CD14-positive monocyte (primary cell): Measurements from ENCODE around the gene TPGS1. TPM values are rescaled to one million over a fixed set of nuclear protein-coding genes. Genes with fewer than 3 reads are reported as not detected.
A peak's percentile ranks its signal among the peaks of the same experiment; 100 is the strongest.

Experiments used
- DNase-seq, 3 donors: peaks; one replicate each; pipeline ENCODE4 v3.0.0-alpha.2; 2011 to 2022
- H2AFZ ChIP-seq: 2 replicates; pipeline ENCODE4 v1.6.0; 2012; ENCODE audit warnings: mild to moderate bottlenecking, low read depth, low read length, inconsistent platforms; ENCODE audit not compliant: insufficient read depth, poor library complexity, severe bottlenecking
- H3K27ac ChIP-seq, 2 donors: 1 replicate in 1 of 2; 2 replicates in 1 of 2; pipeline ENCODE4 v1.5.1; 2012 to 2013; ENCODE audit warnings: low read length in 2 of 2, control low read depth in 1 of 2, inconsistent platforms in 1 of 2, low read depth in 1 of 2, mild to moderate bottlenecking in 1 of 2
- H3K27me3 ChIP-seq, 2 donors: one replicate each; pipeline versions ENCODE4 v1.6.0 to v1.6.1; 2011 to 2013; ENCODE audit warnings: low read length in 2 of 2; ENCODE audit not compliant: control insufficient read depth in 2 of 2, insufficient read depth in 2 of 2
- H3K36me3 ChIP-seq, 2 donors: replicated peaks in 1 of 2; 1 replicate in 1 of 2; 2 replicates in 1 of 2; pipeline versions ENCODE4 v1.5.1 to v1.6.1; 2012 to 2013; ENCODE audit warnings: low read length in 2 of 2, control low read depth in 1 of 2, inconsistent platforms in 1 of 2, mild to moderate bottlenecking in 1 of 2; ENCODE audit not compliant: insufficient read depth in 2 of 2, control insufficient read depth in 1 of 2
- H3K4me1 ChIP-seq, 2 donors: 1 replicate in 1 of 2; 2 replicates in 1 of 2; pipeline versions ENCODE4 v1.5.1 to v1.6.1; 2012 to 2013; ENCODE audit warnings: low read length in 2 of 2, control low read depth in 1 of 2, inconsistent platforms in 1 of 2, mild to moderate bottlenecking in 1 of 2, moderate library complexity in 1 of 2; ENCODE audit not compliant: insufficient read depth in 2 of 2, control insufficient read depth in 1 of 2
- H3K4me2 ChIP-seq: replicated peaks from 2 replicates; pipeline ENCODE3; 2012; ENCODE audit warnings: low read length, moderate library complexity, mild to moderate bottlenecking; ENCODE audit not compliant: poor library complexity, severe bottlenecking; ENCODE audit errors: extremely low read depth
- H3K4me3 ChIP-seq, 3 experiments: fragments of 200-600 bp in 1 of 3; sonication (generic) in 1 of 3; replicated peaks in 1 of 3; 1 replicate in 2 of 3; 2 replicates in 1 of 3; pipeline ENCODE4 v1.5.1; 2011 to 2013; ENCODE audit warnings: low read length in 3 of 3, mild to moderate bottlenecking in 3 of 3, control low read depth in 2 of 3, low read depth in 2 of 3, inconsistent platforms in 1 of 3, moderate library complexity in 1 of 3
- H3K79me2 ChIP-seq: 2 replicates; pipeline ENCODE4 v1.6.0; 2012; ENCODE audit warnings: mild to moderate bottlenecking, control low read depth, inconsistent platforms, low read length, moderate library complexity; ENCODE audit not compliant: insufficient read depth
- H3K9ac ChIP-seq: 2 replicates; pipeline ENCODE4 v1.6.0; 2017; ENCODE audit warnings: low read length, mild to moderate bottlenecking; ENCODE audit not compliant: insufficient read depth, poor library complexity, severe bottlenecking
- H3K9me3 ChIP-seq, 2 donors: replicated peaks in 1 of 2; 1 replicate in 1 of 2; 2 replicates in 1 of 2; pipeline versions ENCODE4 v1.5.1 to v1.6.1; 2012 to 2013; ENCODE audit warnings: low read length in 2 of 2, control low read depth in 1 of 2; ENCODE audit not compliant: control insufficient read depth in 1 of 2, insufficient read depth in 1 of 2
- H4K20me1 ChIP-seq: 2 replicates; pipeline ENCODE4 v1.6.0; 2012; ENCODE audit warnings: mild to moderate bottlenecking, low read length, control low read depth, moderate library complexity; ENCODE audit not compliant: insufficient read depth
- H3K27ac Mint-ChIP-seq, 7 donors: one replicate each; pipeline ENCODE4 v1.8.0; 2020; ENCODE audit warnings: mild to moderate bottlenecking in 7 of 7, mixed read lengths in 7 of 7, moderate library complexity in 6 of 7, inconsistent platforms in 2 of 7
- H3K27me3 Mint-ChIP-seq, 3 donors: one replicate each; pipeline ENCODE4 v1.8.0; 2021 to 2022; ENCODE audit warnings: low read depth in 3 of 3, mild to moderate bottlenecking in 3 of 3, mixed read lengths in 3 of 3, moderate library complexity in 3 of 3, inconsistent platforms in 1 of 3
- H3K36me3 Mint-ChIP-seq, 2 donors: one replicate each; pipeline ENCODE4 v1.8.0; 2020; ENCODE audit warnings: mixed read lengths in 2 of 2, inconsistent platforms in 1 of 2, mild to moderate bottlenecking in 1 of 2
- H3K4me1 Mint-ChIP-seq: one replicate; pipeline ENCODE4 v1.8.0; 2020; ENCODE audit warnings: mild to moderate bottlenecking, mixed read lengths
- H3K4me3 Mint-ChIP-seq, 2 donors: one replicate each; pipeline ENCODE4 v1.8.0; 2020; ENCODE audit warnings: mild to moderate bottlenecking in 2 of 2, mixed read lengths in 2 of 2, moderate library complexity in 1 of 2
- H3K9me3 Mint-ChIP-seq, 7 donors: one replicate each; pipeline ENCODE4 v1.8.0; 2020 to 2022; ENCODE audit warnings: mixed read lengths in 7 of 7, mild to moderate bottlenecking in 6 of 7, moderate library complexity in 6 of 7, inconsistent platforms in 2 of 7
- WGBS: methylation state at CpG from one replicate; pipeline ENCODE4 v1.1.5; 2013; ENCODE audit warnings: missing lambda C conversion rate; ENCODE audit not compliant: insufficient coverage; 5-methylcytosine and 5-hydroxymethylcytosine counted together
- intact Hi-C, 2 donors: fragments of 100-400 bp; cut with micrococcal nuclease; formaldehyde crosslinking; loops; one replicate each; pipeline versions ENCODE4 v1.15.0 to v1.15.1; 2023
- polyA minus RNA-seq: library from RNA; depleted of rRNA, polyadenylated mRNA; stranded (reverse); fragments of >200 nt; gene quantifications from 2 replicates; pipeline ENCODE4 v1.2.3, GENCODE V29; 2012
- polyA plus RNA-seq, 3 donors: library from polyadenylated mRNA; depleted of rRNA in 1 of 3; unstranded in 2 of 3; stranded (reverse) in 1 of 3; fragments of 300-500 nt in 2 of 3; fragments of >200 nt in 1 of 3; fragmentation: Illumina TruSeq in 2 of 3; gene quantifications; 1 replicate in 2 of 3; 2 replicates in 1 of 3; pipeline ENCODE4 v1.2.3, GENCODE V29; 2012 to 2021
- total RNA-seq, 12 experiments: library from RNA in 1 of 12; stranded (reverse) in 1 of 12; fragments of 120-200 nt in 1 of 12; gene quantifications; one replicate each; pipeline ENCODE4 v1.2.4 and lab custom pipeline; 2013 to 2026; ENCODE audit warnings: mixed read lengths in 6 of 12, inconsistent platforms in 1 of 12
- TF ChIP-seq, protein P1 (sequence below): fragments of 200-600 bp; IDR thresholded peaks from one replicate; pipeline ENCODE4 v1.8.0; 2022; ENCODE audit warnings: antibody characterized with exemption, mild to moderate bottlenecking

TPGS1 gene, protein sequence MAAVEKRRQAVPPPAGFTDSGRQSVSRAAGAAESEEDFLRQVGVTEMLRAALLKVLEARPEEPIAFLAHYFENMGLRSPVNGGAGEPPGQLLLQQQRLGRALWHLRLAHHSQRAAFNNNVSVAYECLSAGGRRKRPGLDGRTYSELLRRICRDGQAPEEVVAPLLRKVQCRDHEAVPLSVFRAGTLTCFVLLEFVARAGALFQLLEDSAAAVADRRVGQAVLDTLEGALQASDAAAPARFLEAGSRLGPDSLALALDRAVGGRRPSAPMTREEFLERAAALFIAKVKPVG
- total RNA-seq (2013), result 19.0 TPM
- polyA plus RNA-seq (10 to 100 TPM in 2 of 3 donors, 1 to 10 TPM in 1; 9.2 to 48.1 (median 14.2) TPM), polyA minus RNA-seq (35.3 and 42.4 TPM in 2 replicates), total RNA-seq (lab: John Stamatoyannopoulos, UW) (1.9 to 10.2 (median 5.1) reads per million in 11 experiments)

DNA sequence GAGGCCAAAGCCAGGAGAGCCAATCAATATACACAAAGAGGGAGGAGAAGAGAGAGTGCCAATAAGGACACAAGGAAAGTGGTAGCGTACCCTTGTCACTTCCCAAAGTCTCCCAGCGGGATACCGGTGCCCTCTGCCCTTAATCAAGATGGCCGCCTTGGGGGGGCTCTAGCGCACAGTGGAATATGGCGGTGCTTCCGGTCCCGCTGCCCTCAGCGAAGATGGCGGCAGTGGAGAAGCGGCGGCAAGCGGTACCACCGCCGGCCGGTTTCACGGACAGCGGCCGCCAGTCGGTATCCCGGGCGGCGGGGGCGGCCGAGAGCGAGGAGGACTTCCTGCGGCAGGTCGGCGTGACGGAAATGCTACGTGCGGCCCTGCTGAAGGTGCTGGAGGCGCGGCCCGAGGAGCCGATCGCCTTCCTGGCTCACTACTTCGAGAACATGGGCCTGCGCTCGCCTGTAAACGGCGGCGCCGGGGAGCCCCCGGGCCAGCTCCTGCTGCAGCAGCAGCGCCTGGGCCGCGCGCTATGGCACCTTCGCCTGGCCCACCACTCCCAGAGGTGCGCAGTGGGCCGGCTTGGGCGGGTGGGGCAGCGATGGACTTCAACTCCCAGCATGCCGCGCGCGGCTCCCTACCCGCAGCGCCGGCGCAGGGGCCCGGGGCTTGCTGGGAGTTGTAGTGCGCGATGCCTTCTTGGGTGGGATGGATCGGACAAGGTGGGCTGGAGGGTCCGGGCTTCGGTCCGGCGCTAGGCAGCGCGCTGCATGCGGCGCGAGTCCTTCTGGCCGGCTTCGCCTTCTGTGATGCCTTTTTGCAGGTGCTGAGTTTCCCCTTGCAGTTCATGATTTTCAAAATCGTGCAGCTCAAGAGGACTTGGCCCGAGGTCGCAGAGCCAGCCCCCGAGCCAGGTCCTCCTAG is at the start of gene TPGS1:
TPGS1 (plus strand) TSS at position 212 of the 918 bp plus-strand sequence; CDS start at position 222, 10 bp downstream.
- Mint-ChIP-seq H3K9me3 (peaks cover under 1 to 14% (median 7%) of the 10 kb centered on the region in 7 donors), H3K4me3 (peak within 1 kb of the TSS; percentile 84 to 93), H3K36me3 (peaks cover 4 to 16% of the 10 kb centered on the region in 2 donors), H3K4me1 (peaks cover 35% of the 10 kb centered on the region), H3K27ac (peak within 1 kb of the TSS; percentile 97 to 100 (median 100)), H3K27me3 (peaks cover 5 to 11% (median 6%) of the 10 kb centered on the region in 3 donors)
- intact Hi-C loops, result loop anchor here (1.0 to 10.0 kb wide), 5 partner anchors 18 to 165 kb away; partner anchors contain the start of genes CDC34 (in 1 of the 2), FGF22 (in 1 of the 2), MIER2 (in 1 of the 2) and POLRMT (in 1 of the 2)
- Histone ChIP-seq H3K9ac (peak within 1 kb of the TSS; percentile 82), H3K4me2 (peak within 1 kb of the TSS; percentile 78), H3K27me3 (peaks cover 0 to 3% of the 10 kb centered on the region in 2 donors), H3K4me1 (peaks cover 41 to 52% of the 10 kb centered on the region in 2 donors), H3K4me3 (peak within 1 kb of the TSS; percentile 71 to 99 (median 90)), H3K27ac (peak within 1 kb of the TSS; percentile 88 to 92), H3K36me3 (peaks cover 0 to 5% of the 10 kb centered on the region in 2 donors), H3K79me2 (peaks cover 14% of the 10 kb centered on the region), H4K20me1 (peaks cover 25% of the 10 kb centered on the region), H3K9me3 (peaks cover 2 to 3% of the 10 kb centered on the region in 2 donors), H2AFZ (peak within 1 kb of the TSS; percentile 96)
- TF ChIP-seq, protein P1, sequence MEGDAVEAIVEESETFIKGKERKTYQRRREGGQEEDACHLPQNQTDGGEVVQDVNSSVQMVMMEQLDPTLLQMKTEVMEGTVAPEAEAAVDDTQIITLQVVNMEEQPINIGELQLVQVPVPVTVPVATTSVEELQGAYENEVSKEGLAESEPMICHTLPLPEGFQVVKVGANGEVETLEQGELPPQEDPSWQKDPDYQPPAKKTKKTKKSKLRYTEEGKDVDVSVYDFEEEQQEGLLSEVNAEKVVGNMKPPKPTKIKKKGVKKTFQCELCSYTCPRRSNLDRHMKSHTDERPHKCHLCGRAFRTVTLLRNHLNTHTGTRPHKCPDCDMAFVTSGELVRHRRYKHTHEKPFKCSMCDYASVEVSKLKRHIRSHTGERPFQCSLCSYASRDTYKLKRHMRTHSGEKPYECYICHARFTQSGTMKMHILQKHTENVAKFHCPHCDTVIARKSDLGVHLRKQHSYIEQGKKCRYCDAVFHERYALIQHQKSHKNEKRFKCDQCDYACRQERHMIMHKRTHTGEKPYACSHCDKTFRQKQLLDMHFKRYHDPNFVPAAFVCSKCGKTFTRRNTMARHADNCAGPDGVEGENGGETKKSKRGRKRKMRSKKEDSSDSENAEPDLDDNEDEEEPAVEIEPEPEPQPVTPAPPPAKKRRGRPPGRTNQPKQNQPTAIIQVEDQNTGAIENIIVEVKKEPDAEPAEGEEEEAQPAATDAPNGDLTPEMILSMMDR, result no peak
- 1% methylated on average over 81 of the region's 81 CpGs for WGBS
- DNase-seq, result peak in 2 of 3 donors; percentile 51 to 53

DNA sequence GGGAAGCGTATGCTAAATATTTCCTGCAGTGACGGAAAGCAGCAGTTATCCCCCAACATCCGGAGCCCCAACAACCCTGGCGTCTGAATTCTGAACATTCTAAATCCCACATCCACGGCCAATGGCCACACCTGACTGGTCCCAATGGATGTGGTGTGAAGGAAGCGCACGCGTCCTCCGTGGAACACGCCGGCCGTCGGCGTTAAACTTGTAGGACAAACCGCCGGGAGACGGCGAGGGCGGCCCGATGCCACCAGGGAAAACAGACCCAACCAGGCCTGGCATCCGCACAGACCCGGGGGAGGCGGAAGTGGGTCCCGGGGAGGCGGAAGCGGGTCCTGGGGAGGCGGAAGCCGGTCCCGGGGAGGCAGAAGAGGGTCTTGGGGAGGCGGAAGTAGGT is 49.7 kb upstream of the TPGS1 start:
- Mint-ChIP-seq H3K9me3 (peaks cover 0 to 29% (median 15%) of the 10 kb centered on the region in 7 donors), H3K4me3 (peak overlapping the region in 1 of 2 donors; percentile 12)

More for the DNA sequence above, 49.7 kb upstream of the TPGS1 start:
- H4K20me1 ChIP-seq, result no peaks in the 10 kb centered on the region
- DNase-seq, result no peak
- no peaks in the 10 kb centered on the region for H3K36me3 ChIP-seq
- peaks cover 13 to 29% of the 10 kb centered on the region in 2 donors for H3K27me3 ChIP-seq
- Mint-ChIP-seq H3K27ac (no peak overlapping the region), H3K4me1 (peaks cover 2% of the 10 kb centered on the region), H3K27me3 (peaks cover 24 to 48% (median 28%) of the 10 kb centered on the region in 3 donors), H3K36me3 (no peaks in the 10 kb centered on the region)
- H3K79me2 ChIP-seq, result no peaks in the 10 kb centered on the region
- H3K9ac ChIP-seq, result no peak overlapping the region
- peaks cover 5 to 10% of the 10 kb centered on the region in 2 donors for H3K9me3 ChIP-seq
- 96% methylated on average over 24 of the region's 30 CpGs for WGBS
- H3K4me1 ChIP-seq, result no peaks in the 10 kb centered on the region
- no peak overlapping the region for H3K4me3 ChIP-seq
- no peak overlapping the region for H3K27ac ChIP-seq
- H3K4me2 ChIP-seq, result no peak overlapping the region
- TF ChIP-seq, protein P1, result no peak
- no peak overlapping the region for H2AFZ ChIP-seq
- intact Hi-C loops, result no loop called here
